Measurements from ENCODE around the gene FOXA1.

DNA sequence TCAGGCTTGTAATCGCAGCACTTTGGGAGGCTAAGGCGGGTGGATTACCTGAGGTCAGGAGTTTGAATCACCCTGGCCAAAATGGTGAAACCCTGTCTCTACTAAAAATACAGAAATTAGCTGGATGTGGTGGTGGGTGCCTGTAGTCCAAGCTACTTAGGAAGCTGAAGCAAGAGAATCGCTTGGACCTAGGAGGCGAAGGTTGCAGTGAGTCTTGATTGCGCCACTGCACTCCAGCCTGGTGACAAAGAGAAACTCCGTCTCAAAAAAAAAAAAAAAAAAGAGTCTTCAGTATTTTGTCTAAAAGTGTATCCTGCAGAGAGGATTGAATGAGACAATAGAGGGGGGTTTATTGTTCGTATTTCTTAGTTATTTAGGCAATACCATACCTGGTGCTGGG is 25.3 kb downstream of the FOXA1 start:
- TF ChIP-seq, protein P1, sequence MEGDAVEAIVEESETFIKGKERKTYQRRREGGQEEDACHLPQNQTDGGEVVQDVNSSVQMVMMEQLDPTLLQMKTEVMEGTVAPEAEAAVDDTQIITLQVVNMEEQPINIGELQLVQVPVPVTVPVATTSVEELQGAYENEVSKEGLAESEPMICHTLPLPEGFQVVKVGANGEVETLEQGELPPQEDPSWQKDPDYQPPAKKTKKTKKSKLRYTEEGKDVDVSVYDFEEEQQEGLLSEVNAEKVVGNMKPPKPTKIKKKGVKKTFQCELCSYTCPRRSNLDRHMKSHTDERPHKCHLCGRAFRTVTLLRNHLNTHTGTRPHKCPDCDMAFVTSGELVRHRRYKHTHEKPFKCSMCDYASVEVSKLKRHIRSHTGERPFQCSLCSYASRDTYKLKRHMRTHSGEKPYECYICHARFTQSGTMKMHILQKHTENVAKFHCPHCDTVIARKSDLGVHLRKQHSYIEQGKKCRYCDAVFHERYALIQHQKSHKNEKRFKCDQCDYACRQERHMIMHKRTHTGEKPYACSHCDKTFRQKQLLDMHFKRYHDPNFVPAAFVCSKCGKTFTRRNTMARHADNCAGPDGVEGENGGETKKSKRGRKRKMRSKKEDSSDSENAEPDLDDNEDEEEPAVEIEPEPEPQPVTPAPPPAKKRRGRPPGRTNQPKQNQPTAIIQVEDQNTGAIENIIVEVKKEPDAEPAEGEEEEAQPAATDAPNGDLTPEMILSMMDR (IDR thresholded peaks at IDR 0.05 in 4 of 5, conservative IDR thresholded peaks at IDR 0.05 in 1 of 5), result no peak
- no peak for TF ChIP-seq POLR2A (IDR thresholded peaks at IDR 0.05)

Measured in gastrocnemius medialis (tissue), 4 donors.